Keratinocyte (primary cell): ENCODE measurements around the gene NCF4. TPM values are rescaled to one million over a fixed set of nuclear protein-coding genes. Genes with fewer than 3 reads are reported as not detected.

ENCODE experiments used
- DNase-seq: peaks from one replicate; pipeline ENCODE4 v3.0.0-alpha.2; 2011; ENCODE audit warnings: low read depth, missing footprints, low spot score
- FAIRE-seq: peaks from 2 replicates; lab custom pipeline; 2011; peaks lifted over from hg19 to GRCh38; lab: Jason Lieb, UNC
- H2AFZ ChIP-seq: 2 replicates; pipeline ENCODE4 v1.6.0; 2012; ENCODE audit warnings: low read length, control low read depth, inconsistent platforms; ENCODE audit not compliant: control insufficient read depth
- H3K27ac ChIP-seq: 2 replicates; pipeline ENCODE4 v1.5.1; 2011; ENCODE audit warnings: low read length; ENCODE audit not compliant: control insufficient read depth, insufficient read depth
- H3K27me3 ChIP-seq: 3 replicates; pipeline ENCODE4 v1.6.0; 2011; ENCODE audit warnings: low read length; ENCODE audit not compliant: control insufficient read depth, insufficient read depth; ENCODE audit errors: extremely low read depth
- H3K36me3 ChIP-seq, 2 experiments: 2 replicates in 1 of 2; 3 replicates in 1 of 2; pipeline ENCODE4 v1.5.1; 2011; ENCODE audit warnings: low read length in 2 of 2, mild to moderate bottlenecking in 1 of 2; ENCODE audit not compliant: control insufficient read depth in 2 of 2, insufficient read depth in 2 of 2; ENCODE audit errors: extremely low read depth in 1 of 2
- H3K4me1 ChIP-seq: 3 replicates; pipeline ENCODE4 v1.5.1; 2011; ENCODE audit warnings: low read length; ENCODE audit not compliant: control insufficient read depth, insufficient read depth; ENCODE audit errors: extremely low read depth
- H3K4me2 ChIP-seq: 3 replicates; pipeline ENCODE4 v1.6.0; 2011; ENCODE audit warnings: low read depth, low read length; ENCODE audit not compliant: control insufficient read depth, insufficient read depth; ENCODE audit errors: extremely low read depth
- H3K4me3 ChIP-seq, 3 experiments: fragments of 200-600 bp in 1 of 3; sonication (generic) in 1 of 3; 2 replicates in 2 of 3; 3 replicates in 1 of 3; pipeline ENCODE4 v1.5.1; 2011 to 2016; ENCODE audit warnings: low read length in 3 of 3, mild to moderate bottlenecking in 3 of 3, control low read depth in 2 of 3, inconsistent platforms in 1 of 3, low read depth in 1 of 3, mixed read lengths in 1 of 3, mixed run types in 1 of 3, moderate library complexity in 1 of 3; ENCODE audit not compliant: control insufficient read depth in 2 of 3, insufficient read depth in 2 of 3; ENCODE audit errors: extremely low read depth in 1 of 3
- H3K79me2 ChIP-seq: 2 replicates; pipeline ENCODE4 v1.6.0; 2012; ENCODE audit warnings: low read length; ENCODE audit not compliant: control insufficient read depth, insufficient read depth
- H3K9ac ChIP-seq: 3 replicates; pipeline ENCODE4 v1.6.0; 2011; ENCODE audit warnings: low read length; ENCODE audit not compliant: control insufficient read depth, insufficient read depth; ENCODE audit errors: extremely low read depth
- H3K9me1 ChIP-seq: 3 replicates; pipeline ENCODE4 v1.6.0; 2011; ENCODE audit warnings: low read length; ENCODE audit not compliant: control insufficient read depth, insufficient read depth; ENCODE audit errors: extremely low read depth
- H3K9me3 ChIP-seq: 2 replicates; pipeline ENCODE4 v1.5.1; 2012; ENCODE audit warnings: low read depth, low read length; ENCODE audit not compliant: control insufficient read depth
- H4K20me1 ChIP-seq: 3 replicates; pipeline ENCODE4 v1.6.0; 2011; ENCODE audit warnings: low read length; ENCODE audit not compliant: control insufficient read depth, insufficient read depth; ENCODE audit errors: extremely low read depth
- EZH2 ChIP-seq: IDR thresholded peaks from one replicate; pipeline ENCODE4 v1.6.1; 2012; ENCODE audit warnings: inconsistent platforms, mild to moderate bottlenecking, low read length, moderate library complexity
- dilution Hi-C: fragments of 300-500 bp; cut with MboI; formaldehyde crosslinking; loops from one replicate; pipeline ENCODE4 v1.7.0; 2020; ENCODE audit warnings: low sequenced_read_pairs; ENCODE audit not compliant: extremely low pct_ligation_motif_present
- polyA plus RNA-seq, 5 experiments: library from polyadenylated mRNA; depleted of rRNA in 3 of 5; stranded (reverse) in 3 of 5; stranded (forward) in 1 of 5; unstranded in 1 of 5; fragments of >200 nt; gene quantifications; 1 replicate in 1 of 5; 2 replicates in 3 of 5; 3 replicates in 1 of 5; pipeline versions ENCODE4 v1.2.1 to v1.2.3, GENCODE V29; 2011 to 2012; ENCODE audit warnings: missing spikeins in 2 of 5, low read depth in 1 of 5, low replicate concordance in 1 of 5
- TF ChIP-seq, protein P1 (sequence below), 3 experiments: IDR thresholded peaks in 1 of 3; conservative IDR thresholded peaks in 1 of 3; optimal IDR thresholded peaks in 1 of 3; 2 replicates in 2 of 3; 3 replicates in 1 of 3; pipeline versions ENCODE3 to v1.5.1; 2011; ENCODE audit warnings: low read length in 3 of 3, mild to moderate bottlenecking in 3 of 3, moderate library complexity in 2 of 3, control low read depth in 1 of 3, inconsistent platforms in 1 of 3; ENCODE audit not compliant: insufficient read depth in 2 of 3; ENCODE audit errors: extremely low read depth in 1 of 3

Gene NCF4
- polyA plus RNA-seq, 1 donor (not counting 4 experiments of a cell fraction or from before 2014, with no cell fraction given), result 0.42 TPM

DNA sequence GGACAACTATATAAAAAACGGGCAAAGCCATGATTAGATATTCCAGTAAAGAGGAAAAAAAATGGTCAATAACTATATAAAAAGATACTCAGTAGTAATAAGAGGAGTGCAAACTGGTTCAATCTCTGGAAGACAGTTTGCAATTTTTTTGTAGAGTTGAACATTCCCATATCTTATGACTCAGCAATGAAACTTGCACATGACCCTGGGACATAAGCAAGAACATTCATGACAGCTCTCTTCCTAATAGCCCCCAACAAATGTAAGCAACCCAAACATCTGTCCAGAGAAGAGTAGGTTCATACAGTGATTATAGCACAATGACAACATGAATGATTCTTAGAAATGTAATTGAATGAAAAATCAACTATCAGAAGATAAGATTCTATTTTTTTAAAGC, 30.8 kb downstream of the NCF4 start:
- FAIRE-seq (no peak), DNase-seq (no peak)
- Histone ChIP-seq H3K4me1 (no peaks in the 10 kb centered on the region), H3K9me1 (no peaks in the 10 kb centered on the region), H2AFZ (no peak overlapping the region), H3K9ac (no peak overlapping the region), H3K79me2 (no peaks in the 10 kb centered on the region), H3K9me3 (no peaks in the 10 kb centered on the region), H3K27ac (no peak overlapping the region), H4K20me1 (no peaks in the 10 kb centered on the region), H3K36me3 (no peaks in the 10 kb centered on the region), H3K4me2 (no peak overlapping the region), H3K4me3 (no peak overlapping the region), H3K27me3 (peaks cover 9% of the 10 kb centered on the region)
- dilution Hi-C loops, result no loop called here
- TF ChIP-seq, protein P1, sequence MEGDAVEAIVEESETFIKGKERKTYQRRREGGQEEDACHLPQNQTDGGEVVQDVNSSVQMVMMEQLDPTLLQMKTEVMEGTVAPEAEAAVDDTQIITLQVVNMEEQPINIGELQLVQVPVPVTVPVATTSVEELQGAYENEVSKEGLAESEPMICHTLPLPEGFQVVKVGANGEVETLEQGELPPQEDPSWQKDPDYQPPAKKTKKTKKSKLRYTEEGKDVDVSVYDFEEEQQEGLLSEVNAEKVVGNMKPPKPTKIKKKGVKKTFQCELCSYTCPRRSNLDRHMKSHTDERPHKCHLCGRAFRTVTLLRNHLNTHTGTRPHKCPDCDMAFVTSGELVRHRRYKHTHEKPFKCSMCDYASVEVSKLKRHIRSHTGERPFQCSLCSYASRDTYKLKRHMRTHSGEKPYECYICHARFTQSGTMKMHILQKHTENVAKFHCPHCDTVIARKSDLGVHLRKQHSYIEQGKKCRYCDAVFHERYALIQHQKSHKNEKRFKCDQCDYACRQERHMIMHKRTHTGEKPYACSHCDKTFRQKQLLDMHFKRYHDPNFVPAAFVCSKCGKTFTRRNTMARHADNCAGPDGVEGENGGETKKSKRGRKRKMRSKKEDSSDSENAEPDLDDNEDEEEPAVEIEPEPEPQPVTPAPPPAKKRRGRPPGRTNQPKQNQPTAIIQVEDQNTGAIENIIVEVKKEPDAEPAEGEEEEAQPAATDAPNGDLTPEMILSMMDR (optimal IDR thresholded peaks at IDR 0.05 in 1 of 3, IDR thresholded peaks at IDR 0.05 in 1 of 3, conservative IDR thresholded peaks at IDR 0.05 in 1 of 3; ENCODE audit: extremely low read depth in 1 of 3, insufficient read depth in 2 of 3, low read length in 3 of 3), result no peak

DNA sequence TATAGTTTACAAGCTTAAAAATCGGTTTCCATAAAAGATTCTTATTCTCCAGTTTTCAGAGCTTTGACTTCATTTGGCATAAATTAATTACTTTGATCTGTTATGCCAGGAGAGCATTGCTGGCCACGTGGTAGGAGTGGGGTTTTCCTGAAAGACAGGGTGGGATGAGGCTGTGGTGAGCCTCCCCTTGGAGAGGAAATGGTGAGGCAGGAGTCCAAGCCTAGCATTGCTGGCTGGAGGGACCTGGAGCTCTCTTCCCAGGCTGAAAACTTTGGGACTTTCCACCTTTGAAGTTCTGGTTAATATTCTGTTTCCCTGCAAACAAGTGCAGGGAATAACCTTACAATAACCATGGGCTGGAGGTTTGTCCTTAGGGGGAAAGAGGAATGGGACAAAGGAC, 31.5 kb downstream of the NCF4 start:
- Histone ChIP-seq H3K36me3 (no peaks in the 10 kb centered on the region), H2AFZ (no peak overlapping the region), H3K4me3 (no peak overlapping the region), H3K27me3 (peaks cover 9% of the 10 kb centered on the region), H4K20me1 (no peaks in the 10 kb centered on the region), H3K4me2 (no peak overlapping the region), H3K4me1 (no peaks in the 10 kb centered on the region), H3K9me3 (no peaks in the 10 kb centered on the region), H3K9me1 (no peaks in the 10 kb centered on the region), H3K27ac (no peak overlapping the region), H3K79me2 (no peaks in the 10 kb centered on the region), H3K9ac (no peak overlapping the region)
- DNase-seq, result no peak
- no peak for TF ChIP-seq EZH2
- TF ChIP-seq, protein P1 (optimal IDR thresholded peaks at IDR 0.05 in 1 of 3, IDR thresholded peaks at IDR 0.05 in 1 of 3, conservative IDR thresholded peaks at IDR 0.05 in 1 of 3; ENCODE audit: extremely low read depth in 1 of 3, insufficient read depth in 2 of 3, low read length in 3 of 3), result no peak
- dilution Hi-C loops, result no loop called here
- FAIRE-seq, result no peak
